B cell (primary cell): ENCODE measurements around the gene DND1. TPM values are rescaled to one million over a fixed set of nuclear protein-coding genes. Genes with fewer than 3 reads are reported as not detected.

ENCODE experiments used
- ATAC-seq: fragments of 200-7000 bp; cut with Tn5 transposase; one replicate; pipeline ENCODE4 v1.10.0; 2021; ENCODE audit warnings: low read depth, mild to moderate bottlenecking, moderate number of reproducible peaks, moderate library complexity
- CTCF ChIA-PET: fragments of 350-600 bp; sonication (Branson Sonifier 250); formaldehyde crosslinking; loops from one replicate; lab custom pipeline; 2021; ENCODE audit warnings: antibody characterized with exemption, inconsistent platforms; lab: Charles Lee
- POLR2A ChIA-PET: fragments of 350-600 bp; sonication (Branson Sonifier 250); formaldehyde crosslinking; loops from one replicate; lab custom pipeline; 2021; ENCODE audit warnings: antibody characterized with exemption; lab: Charles Lee
- DNase-seq: peaks from one replicate; pipeline ENCODE4 v3.0.0; 2013
- H2AFZ ChIP-seq: 2 replicates; pipeline ENCODE4 v1.6.1; 2012; ENCODE audit warnings: mild to moderate bottlenecking, low read depth, low read length; ENCODE audit not compliant: insufficient read depth, poor library complexity, severe bottlenecking
- H3K27ac ChIP-seq, 2 donors: 1 replicate in 1 of 2; 2 replicates in 1 of 2; pipeline ENCODE4 v1.5.1; 2012 to 2013; ENCODE audit warnings: low read length in 2 of 2, mild to moderate bottlenecking in 2 of 2, moderate library complexity in 1 of 2
- H3K27me3 ChIP-seq, 4 experiments: fragments of 200-600 bp in 1 of 4; sonication (generic) in 1 of 4; replicated peaks in 1 of 4; 1 replicate in 2 of 4; 2 replicates in 2 of 4; pipeline versions ENCODE4 v1.6.1 to v1.7.0; 2013 to 2016; ENCODE audit warnings: low read length in 3 of 4, mild to moderate bottlenecking in 2 of 4, mixed read lengths in 1 of 4, moderate library complexity in 1 of 4; ENCODE audit not compliant: insufficient read depth in 4 of 4, control insufficient read depth in 3 of 4; ENCODE audit errors: control extremely low read depth in 1 of 4
- H3K36me3 ChIP-seq, 2 experiments: replicated peaks in 1 of 2; 1 replicate in 1 of 2; 2 replicates in 1 of 2; pipeline versions ENCODE4 v1.6.1 to v1.7.1; 2013; ENCODE audit warnings: low read length in 1 of 2; ENCODE audit not compliant: insufficient read depth in 2 of 2, control insufficient read depth in 1 of 2; ENCODE audit errors: control extremely low read depth in 1 of 2, extremely low read depth in 1 of 2
- H3K4me1 ChIP-seq, 2 donors: fragments of 200-600 bp in 1 of 2; sonication (generic) in 1 of 2; 1 replicate in 1 of 2; 2 replicates in 1 of 2; pipeline versions ENCODE4 v1.5.1 to v1.6.1; 2013 to 2017; ENCODE audit warnings: low read length in 2 of 2; ENCODE audit not compliant: control insufficient read depth in 2 of 2, insufficient read depth in 2 of 2
- H3K4me2 ChIP-seq: replicated peaks from 2 replicates; pipeline ENCODE3; 2012; ENCODE audit warnings: mild to moderate bottlenecking, low read depth, low read length; ENCODE audit not compliant: poor library complexity, severe bottlenecking
- H3K4me3 ChIP-seq, 5 experiments: fragments of 200-600 bp in 1 of 5; sonication (generic) in 1 of 5; 1 replicate in 3 of 5; 2 replicates in 2 of 5; pipeline versions ENCODE4 v1.5.1 to v1.7.0; 2011 to 2016; ENCODE audit warnings: low read length in 4 of 5, mild to moderate bottlenecking in 4 of 5, low read depth in 2 of 5, control low read depth in 1 of 5, moderate library complexity in 1 of 5; ENCODE audit not compliant: insufficient read depth in 1 of 5; ENCODE audit errors: control extremely low read depth in 1 of 5, extremely low read depth in 1 of 5
- H3K79me2 ChIP-seq: fragments of 200-600 bp; sonication (generic); one replicate; pipeline ENCODE4 v1.6.0; 2016; ENCODE audit warnings: low read length; ENCODE audit not compliant: control insufficient read depth, insufficient read depth
- H3K9ac ChIP-seq: fragments of 200-600 bp; sonication (generic); 2 replicates; pipeline ENCODE4 v1.6.1; 2017; ENCODE audit warnings: mild to moderate bottlenecking, low read length, moderate library complexity
- H3K9me3 ChIP-seq, 3 donors: one replicate each; pipeline versions ENCODE4 v1.6.1 to v1.7.1; 2013; ENCODE audit warnings: low read length in 2 of 3; ENCODE audit not compliant: control insufficient read depth in 2 of 3, insufficient read depth in 1 of 3; ENCODE audit errors: control extremely low read depth in 1 of 3
- H4K20me1 ChIP-seq: 2 replicates; pipeline ENCODE4 v1.6.0; 2012; ENCODE audit warnings: mild to moderate bottlenecking, low read length; ENCODE audit not compliant: insufficient read depth, control insufficient read depth, poor library complexity, severe bottlenecking
- H3K27ac Mint-ChIP-seq: one replicate; pipeline ENCODE4 v1.8.0; 2021; ENCODE audit warnings: mixed read lengths
- H3K27me3 Mint-ChIP-seq: one replicate; pipeline ENCODE4 v1.8.0; 2021; ENCODE audit warnings: mixed read lengths
- H3K4me1 Mint-ChIP-seq: one replicate; pipeline ENCODE4 v1.8.0; 2021; ENCODE audit warnings: mixed read lengths
- H3K4me3 Mint-ChIP-seq: one replicate; pipeline ENCODE4 v1.8.0; 2021; ENCODE audit warnings: mixed read lengths
- H3K9me3 Mint-ChIP-seq: one replicate; pipeline ENCODE4 v1.8.0; 2022; ENCODE audit warnings: mixed read lengths; ENCODE audit not compliant: insufficient read depth
- EZH2 ChIP-seq: IDR thresholded peaks from 2 replicates; pipeline ENCODE4 v1.6.1; 2012; ENCODE audit warnings: borderline replicate concordance, low read depth, mild to moderate bottlenecking, moderate library complexity, low read length; ENCODE audit not compliant: insufficient read depth, poor library complexity, severe bottlenecking
- WGBS: methylation state at CpG from one replicate; pipeline ENCODE4 v1.1.5; 2013; ENCODE audit warnings: missing lambda C conversion rate; ENCODE audit not compliant: insufficient coverage; 5-methylcytosine and 5-hydroxymethylcytosine counted together
- intact Hi-C: fragments of 100-400 bp; cut with micrococcal nuclease; formaldehyde crosslinking; loops from one replicate; pipeline ENCODE4 v1.10.0; 2022
- polyA plus RNA-seq: library from polyadenylated mRNA; depleted of rRNA; stranded (reverse); fragments of >200 nt; gene quantifications from 2 replicates; pipeline ENCODE4 v1.2.3, GENCODE V29; 2012
- total RNA-seq, 2 donors: library from RNA; stranded (reverse); fragments of 120-200 nt in 1 of 2; gene quantifications; 1 replicate in 1 of 2; 2 replicates in 1 of 2; pipeline versions ENCODE4 v1.2.3 to v1.2.4, GENCODE V29; 2013 to 2022
- TF ChIP-seq, protein P1 (sequence below): fragments of 200-600 bp; IDR thresholded peaks from one replicate; pipeline ENCODE4 v1.8.0; 2022; ENCODE audit warnings: antibody characterized with exemption, mild to moderate bottlenecking

The DND1 gene
- total and polyA plus RNA-seq, 2 donors (not counting 1 experiment from before 2014, with no cell fraction given): 3.0 to 3.6 TPM

DNA sequence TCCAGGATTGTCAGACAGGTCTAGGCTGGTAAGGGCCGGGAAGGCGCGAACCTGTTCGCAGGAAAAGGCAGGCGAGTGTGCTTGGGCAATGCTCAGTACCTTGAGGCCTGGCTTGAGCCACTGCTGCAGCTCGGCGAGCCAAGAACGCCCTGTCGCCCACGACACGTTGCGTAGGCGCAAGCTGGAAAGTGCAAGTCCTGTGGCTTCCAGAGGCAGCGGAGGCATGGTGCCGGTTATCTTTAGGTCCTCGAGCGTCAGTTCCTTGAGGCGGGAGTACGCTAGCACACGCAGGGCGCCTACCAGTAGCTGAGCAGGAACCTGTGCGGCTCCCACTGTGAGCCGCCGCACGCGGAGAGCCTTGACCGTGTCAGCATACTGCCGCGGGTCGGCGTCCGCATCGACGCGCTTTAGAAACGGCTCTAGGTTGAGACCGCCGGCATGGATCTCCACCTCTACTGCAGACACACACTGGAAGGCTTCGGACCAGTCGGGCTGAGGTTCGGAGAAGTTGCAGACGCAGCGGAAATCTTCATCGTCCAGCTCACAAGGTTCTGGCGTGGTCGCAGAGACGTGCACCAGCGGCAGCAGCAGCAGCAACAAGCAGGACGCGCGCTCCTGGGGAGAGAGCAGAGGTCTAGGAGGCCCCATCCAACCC, 40.9 kb downstream of the DND1 start:
- Histone ChIP-seq H4K20me1 (no peaks in the 10 kb centered on the region), H3K9me3 (peaks cover 0 to 13% (median 8%) of the 10 kb centered on the region in 3 donors), H3K9ac (peak overlapping the region; percentile 71), H3K4me2 (peak overlapping the region; percentile 93), H3K27ac (no peak overlapping the region), H3K79me2 (no peaks in the 10 kb centered on the region), H3K4me3 (peak overlapping the region; percentile 61 to 67 (median 66)), H3K4me1 (peaks cover 16 to 19% of the 10 kb centered on the region in 2 donors), H2AFZ (peak overlapping the region; percentile 95), H3K27me3 (peaks cover 0 to 37% (median 14%) of the 10 kb centered on the region in 4 experiments), H3K36me3 (no peaks in the 10 kb centered on the region)
- ChIA-PET POLR2A (interaction anchor here (0.6 to 1.6 kb wide), 5 partner anchors 15 to 284 kb away, joined by 3 to 4 read pairs (median 4); partner anchors contain the start of genes EIF4EBP3, IK, NDUFA2 and WDR55), CTCF (interaction anchor here (0.6 to 1.2 kb wide), 6 partner anchors 10 to 280 kb away, joined by 3 to 4 read pairs (median 3); partner anchors contain the start of gene EIF4EBP3)
- intact Hi-C loops: no loop called here
- H3K27ac Mint-ChIP-seq: peak overlapping the region; percentile 10
- H3K4me3 Mint-ChIP-seq: peak overlapping the region; percentile 95
- DNase-seq (peak; percentile 68), ATAC-seq (peak; percentile 74)
- H3K27me3 Mint-ChIP-seq: peaks cover 18% of the 10 kb centered on the region
- TF ChIP-seq, protein P1, sequence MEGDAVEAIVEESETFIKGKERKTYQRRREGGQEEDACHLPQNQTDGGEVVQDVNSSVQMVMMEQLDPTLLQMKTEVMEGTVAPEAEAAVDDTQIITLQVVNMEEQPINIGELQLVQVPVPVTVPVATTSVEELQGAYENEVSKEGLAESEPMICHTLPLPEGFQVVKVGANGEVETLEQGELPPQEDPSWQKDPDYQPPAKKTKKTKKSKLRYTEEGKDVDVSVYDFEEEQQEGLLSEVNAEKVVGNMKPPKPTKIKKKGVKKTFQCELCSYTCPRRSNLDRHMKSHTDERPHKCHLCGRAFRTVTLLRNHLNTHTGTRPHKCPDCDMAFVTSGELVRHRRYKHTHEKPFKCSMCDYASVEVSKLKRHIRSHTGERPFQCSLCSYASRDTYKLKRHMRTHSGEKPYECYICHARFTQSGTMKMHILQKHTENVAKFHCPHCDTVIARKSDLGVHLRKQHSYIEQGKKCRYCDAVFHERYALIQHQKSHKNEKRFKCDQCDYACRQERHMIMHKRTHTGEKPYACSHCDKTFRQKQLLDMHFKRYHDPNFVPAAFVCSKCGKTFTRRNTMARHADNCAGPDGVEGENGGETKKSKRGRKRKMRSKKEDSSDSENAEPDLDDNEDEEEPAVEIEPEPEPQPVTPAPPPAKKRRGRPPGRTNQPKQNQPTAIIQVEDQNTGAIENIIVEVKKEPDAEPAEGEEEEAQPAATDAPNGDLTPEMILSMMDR: no peak
- TF ChIP-seq EZH2: no peak
- peaks cover 3% of the 10 kb centered on the region for H3K9me3 Mint-ChIP-seq
- WGBS: 2% methylated on average over 51 of the region's 51 CpGs
- H3K4me1 Mint-ChIP-seq: peaks cover 21% of the 10 kb centered on the region
